IMR-90 (cell line): ENCODE data around the gene MPPED1. TPM values are rescaled to one million over a fixed set of nuclear protein-coding genes. Genes with fewer than 3 reads are reported as not detected.

ENCODE experiments used
- ATAC-seq: fragments of 200-7000 bp; cut with Tn5 transposase; 2 replicates; pipeline ENCODE4 v1.9.1; 2020; ENCODE audit warnings: low read depth, mild to moderate bottlenecking, moderate library complexity
- BruUV-seq: library from RNA; stranded (reverse); fragments of 400-500 nt; replicated peaks from 2 replicates; lab custom pipeline; 2021; lab: Mats Ljungman, UMichigan
- CTCF ChIA-PET: fragments of 300-600 bp; formaldehyde crosslinking; extraction: SDS; loops from one replicate; lab custom pipeline; 2021; ENCODE audit warnings: antibody characterized with exemption; lab: Yijun Ruan, JAX
- POLR2A ChIA-PET: fragments of 300-600 bp; sonication (Branson Sonifier 250); formaldehyde crosslinking; loops from one replicate; lab custom pipeline; 2022; ENCODE audit warnings: antibody characterized with exemption; ENCODE audit not compliant: unreplicated experiment; lab: Charles Lee
- DNase-seq: peaks from one replicate; pipeline ENCODE4 v3.0.0; 2013
- H2AFZ ChIP-seq: replicated peaks from 2 replicates; pipeline ENCODE3; 2013; ENCODE audit warnings: low read length, mild to moderate bottlenecking; ENCODE audit not compliant: poor library complexity
- H2AK5ac ChIP-seq: 2 replicates; pipeline ENCODE4 v1.6.1; 2013; ENCODE audit warnings: low read depth, low read length, inconsistent platforms
- H2AK9ac ChIP-seq: replicated peaks from 2 replicates; pipeline ENCODE3; 2013; ENCODE audit warnings: mild to moderate bottlenecking, low read depth, low read length, moderate library complexity; ENCODE audit not compliant: poor library complexity
- H2BK120ac ChIP-seq: 2 replicates; pipeline ENCODE4 v1.6.1; 2013; ENCODE audit warnings: low read depth, low read length, inconsistent platforms
- H2BK15ac ChIP-seq: 3 replicates; pipeline ENCODE4 v1.6.1; 2013; ENCODE audit warnings: low read depth, low read length, inconsistent platforms
- H2BK20ac ChIP-seq: 2 replicates; pipeline ENCODE4 v1.6.1; 2013; ENCODE audit warnings: low read depth, mild to moderate bottlenecking, inconsistent platforms, low read length, moderate library complexity
- H2BK5ac ChIP-seq: 2 replicates; pipeline ENCODE4 v1.6.1; 2013; ENCODE audit warnings: mild to moderate bottlenecking, low read depth, low read length, inconsistent platforms; ENCODE audit not compliant: poor library complexity, severe bottlenecking
- H3K14ac ChIP-seq: replicated peaks from 2 replicates; pipeline ENCODE4 v1.6.1; 2013; ENCODE audit warnings: low read depth, low read length, inconsistent platforms
- H3K18ac ChIP-seq: 2 replicates; pipeline ENCODE4 v1.6.1; 2013; ENCODE audit warnings: low read depth, low read length, control low read depth
- H3K23ac ChIP-seq: 2 replicates; pipeline ENCODE4 v1.6.1; 2013; ENCODE audit warnings: low read depth, low read length, inconsistent platforms
- H3K27ac ChIP-seq: 2 replicates; pipeline ENCODE4 v1.5.1; 2013; ENCODE audit warnings: mild to moderate bottlenecking, control low read depth, low read length; ENCODE audit not compliant: insufficient read depth
- H3K27me3 ChIP-seq: 2 replicates; pipeline ENCODE4 v1.6.1; 2013; ENCODE audit warnings: low read length; ENCODE audit not compliant: control insufficient read depth, insufficient read depth
- H3K36me3 ChIP-seq: 2 replicates; pipeline ENCODE4 v1.6.1; 2013; ENCODE audit warnings: low read length, mixed read lengths; ENCODE audit not compliant: control insufficient read depth, insufficient read depth
- H3K4ac ChIP-seq: 2 replicates; pipeline ENCODE4 v1.6.1; 2013; ENCODE audit warnings: low read depth, low read length, inconsistent platforms
- H3K4me1 ChIP-seq: 2 replicates; pipeline ENCODE4 v1.6.1; 2013; ENCODE audit warnings: low read length, mixed read lengths; ENCODE audit not compliant: control insufficient read depth, insufficient read depth
- H3K4me2 ChIP-seq: 2 replicates; pipeline ENCODE4 v1.6.1; 2013; ENCODE audit warnings: low read depth, mild to moderate bottlenecking, control low read depth, low read length, moderate library complexity
- H3K4me3 ChIP-seq: 2 replicates; pipeline ENCODE4 v1.5.1; 2013; ENCODE audit warnings: low read depth, mild to moderate bottlenecking, control low read depth, low read length, moderate library complexity; ENCODE audit not compliant: insufficient read depth
- H3K56ac ChIP-seq: 2 replicates; pipeline ENCODE4 v1.6.1; 2013; ENCODE audit warnings: low read length, inconsistent platforms; ENCODE audit not compliant: insufficient read depth; ENCODE audit errors: extremely low read depth
- H3K79me1 ChIP-seq, 2 experiments: 2 replicates each; pipeline ENCODE4 v1.6.1; 2013; ENCODE audit warnings: low read length in 2 of 2, inconsistent platforms in 1 of 2, low read depth in 1 of 2
- H3K9ac ChIP-seq: 2 replicates; pipeline ENCODE4 v1.6.1; 2013; ENCODE audit warnings: low read depth, low read length, control low read depth
- H3K9me1 ChIP-seq: 2 replicates; pipeline ENCODE4 v1.6.1; 2013; ENCODE audit warnings: low read length, inconsistent platforms; ENCODE audit not compliant: insufficient read depth
- H3K9me3 ChIP-seq: 2 replicates; pipeline ENCODE4 v1.6.1; 2013; ENCODE audit warnings: low read length; ENCODE audit not compliant: control insufficient read depth, insufficient read depth
- H4K20me1 ChIP-seq: 2 replicates; pipeline ENCODE4 v1.6.1; 2013; ENCODE audit warnings: low read length, inconsistent platforms; ENCODE audit not compliant: insufficient read depth
- H4K5ac ChIP-seq: 2 replicates; pipeline ENCODE4 v1.6.1; 2013; ENCODE audit warnings: mild to moderate bottlenecking, low read depth, low read length, control low read depth
- H4K8ac ChIP-seq, 2 experiments: 2 replicates each; pipeline ENCODE4 v1.6.1; 2013; ENCODE audit warnings: low read depth in 2 of 2, low read length in 2 of 2, control low read depth in 1 of 2, inconsistent platforms in 1 of 2
- H4K91ac ChIP-seq: 2 replicates; pipeline ENCODE4 v1.6.1; 2013; ENCODE audit warnings: low read depth, low read length, inconsistent platforms; ENCODE audit not compliant: insufficient read depth
- MAFK ChIP-seq: IDR thresholded peaks from 2 replicates; pipeline ENCODE4 v1.6.1; 2012; ENCODE audit warnings: low read depth, low read length, improper control_type of control experiment
- WGBS, 2 experiments: methylation state at CpG; one replicate each; pipeline versions ENCODE4 v1.1.5 to v1.1.7; 2013; ENCODE audit warnings: missing lambda C conversion rate in 2 of 2; ENCODE audit not compliant: insufficient read length in 1 of 2; ENCODE audit errors: extremely low coverage in 2 of 2; 5-methylcytosine and 5-hydroxymethylcytosine counted together
- dilution Hi-C: fragments of 300-500 bp; cut with HindIII; formaldehyde crosslinking; loops from one replicate; pipeline ENCODE4 v1.14.3; 2018; ENCODE audit warnings: low sequenced_read_pairs; ENCODE audit not compliant: unreplicated experiment
- in situ Hi-C: fragments of 300-500 bp; cut with MboI; formaldehyde crosslinking; loops from 3 replicates; pipeline ENCODE4 v1.14.3; 2019; ENCODE audit warnings: low sequenced_read_pairs, inconsistent platforms, mixed read lengths
- intact Hi-C: fragments of 100-400 bp; cut with micrococcal nuclease; formaldehyde crosslinking; loops from 2 replicates; pipeline ENCODE4 v1.10.0; 2022
- polyA plus RNA-seq, 3 experiments: library from polyadenylated mRNA; depleted of rRNA; stranded (reverse); fragments of >200 nt; gene quantifications; 2 replicates each; pipeline ENCODE4 v1.2.3, GENCODE V29; 2012; ENCODE audit warnings: low replicate concordance in 1 of 3
- total RNA-seq: library from RNA; depleted of rRNA; stranded (reverse); fragments of >200 nt; gene quantifications from 2 replicates; pipeline ENCODE4 v1.2.3, GENCODE V29; 2012

MPPED1 gene
- total and polyA plus RNA-seq, 2 of the 4 experiments (the other 2 are of a cell fraction), result not detected

- DNase-seq (no peak), ATAC-seq (no peak)
- TF ChIP-seq MAFK, result no peak
- no peak overlapping the region for H2AK5ac ChIP-seq
- H3K4ac ChIP-seq, result no peak overlapping the region
- WGBS, 2 experiments, result no CpG with 5 or more reads among the region's 5 CpGs
- no peak overlapping the region for H3K14ac ChIP-seq
- no peak overlapping the region for H3K4me2 ChIP-seq
- H3K27ac ChIP-seq, result no peak overlapping the region
- no peak overlapping the region for H3K23ac ChIP-seq
- intact Hi-C loops, result no loop called here
- peaks cover 24% of the 10 kb centered on the region; the same call in 1 of the 2 replicates for H3K27me3 ChIP-seq
- no peak overlapping the region for H2AK9ac ChIP-seq
- ChIA-PET POLR2A (no interaction called here), CTCF (no interaction called here)
- no peak overlapping the region for H2BK15ac ChIP-seq
- no peak overlapping the region for H2AFZ ChIP-seq
- H4K8ac ChIP-seq, result no peak overlapping the region
- BruUV-seq, result no TSS peak
- no peak overlapping the region for H3K18ac ChIP-seq
- H3K9me3 ChIP-seq, result no peaks in the 10 kb centered on the region
- no peaks in the 10 kb centered on the region for H3K9me1 ChIP-seq
- no peak overlapping the region for H2BK120ac ChIP-seq
- in situ Hi-C loops, result no loop called here
- H2BK20ac ChIP-seq, result no peak overlapping the region
- no peaks in the 10 kb centered on the region for H4K20me1 ChIP-seq
- H4K5ac ChIP-seq, result no peak overlapping the region
- no peak overlapping the region for H3K4me3 ChIP-seq
- H4K91ac ChIP-seq, result no peak overlapping the region
- dilution Hi-C loops, result no loop called here
- H3K56ac ChIP-seq, result no peak overlapping the region
- no peak overlapping the region for H3K9ac ChIP-seq
- no peak overlapping the region for H2BK5ac ChIP-seq
- H3K79me1 ChIP-seq, result no peaks in the 10 kb centered on the region
- H3K4me1 ChIP-seq, result no peaks in the 10 kb centered on the region
- no peaks in the 10 kb centered on the region for H3K36me3 ChIP-seq
These were observed 21.1 kb downstream of the MPPED1 start for GRCh38 chr22:43432883-43433415.
